GM13977 (cell line): Measurements from ENCODE around the gene PPP2R2D.

ENCODE experiments used
- DNase-seq: peaks from one replicate; pipeline ENCODE4 v3.0.0; 2012; ENCODE audit warnings: low spot score
- in situ Hi-C: fragments of 300-500 bp; cut with MboI; formaldehyde crosslinking; loops from one replicate; pipeline ENCODE4 v1.12.0; 2022; ENCODE audit warnings: low sequenced_read_pairs, low pct_unique_long_range_greater_than_20kb, mixed read lengths, inconsistent platforms; ENCODE audit not compliant: unreplicated experiment
- TF ChIP-seq, protein P1 (sequence below): IDR thresholded peaks from 2 replicates; pipeline ENCODE4 v1.5.1; 2012; ENCODE audit warnings: mild to moderate bottlenecking, control low read depth; ENCODE audit not compliant: insufficient read depth; ENCODE audit errors: extremely low read depth, missing control alignments

The PPP2R2D gene

DNA sequence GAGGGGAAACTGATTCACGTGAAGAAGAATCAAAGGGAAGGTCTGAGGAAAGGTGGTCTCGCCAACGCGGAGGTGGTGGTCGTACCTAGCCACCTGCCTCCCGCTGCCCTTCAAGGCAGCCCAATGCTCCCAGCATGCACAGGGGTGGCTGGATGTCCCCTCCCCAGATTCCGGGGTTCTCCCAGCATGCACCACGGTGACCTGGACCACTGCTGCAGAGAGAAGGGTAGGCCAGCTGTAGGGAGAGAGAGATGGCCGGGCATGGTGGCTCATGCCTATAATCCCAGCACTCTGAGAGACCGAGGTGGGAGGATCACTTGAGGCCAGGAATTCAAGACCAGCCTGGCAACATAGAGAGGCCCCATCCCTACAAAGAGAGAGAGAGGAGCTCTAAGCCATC is 32.4 kb upstream of the PPP2R2D start:
- TF ChIP-seq, protein P1, sequence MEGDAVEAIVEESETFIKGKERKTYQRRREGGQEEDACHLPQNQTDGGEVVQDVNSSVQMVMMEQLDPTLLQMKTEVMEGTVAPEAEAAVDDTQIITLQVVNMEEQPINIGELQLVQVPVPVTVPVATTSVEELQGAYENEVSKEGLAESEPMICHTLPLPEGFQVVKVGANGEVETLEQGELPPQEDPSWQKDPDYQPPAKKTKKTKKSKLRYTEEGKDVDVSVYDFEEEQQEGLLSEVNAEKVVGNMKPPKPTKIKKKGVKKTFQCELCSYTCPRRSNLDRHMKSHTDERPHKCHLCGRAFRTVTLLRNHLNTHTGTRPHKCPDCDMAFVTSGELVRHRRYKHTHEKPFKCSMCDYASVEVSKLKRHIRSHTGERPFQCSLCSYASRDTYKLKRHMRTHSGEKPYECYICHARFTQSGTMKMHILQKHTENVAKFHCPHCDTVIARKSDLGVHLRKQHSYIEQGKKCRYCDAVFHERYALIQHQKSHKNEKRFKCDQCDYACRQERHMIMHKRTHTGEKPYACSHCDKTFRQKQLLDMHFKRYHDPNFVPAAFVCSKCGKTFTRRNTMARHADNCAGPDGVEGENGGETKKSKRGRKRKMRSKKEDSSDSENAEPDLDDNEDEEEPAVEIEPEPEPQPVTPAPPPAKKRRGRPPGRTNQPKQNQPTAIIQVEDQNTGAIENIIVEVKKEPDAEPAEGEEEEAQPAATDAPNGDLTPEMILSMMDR = no peak
- in situ Hi-C loops = no loop called here
- no peak for DNase-seq

DNA sequence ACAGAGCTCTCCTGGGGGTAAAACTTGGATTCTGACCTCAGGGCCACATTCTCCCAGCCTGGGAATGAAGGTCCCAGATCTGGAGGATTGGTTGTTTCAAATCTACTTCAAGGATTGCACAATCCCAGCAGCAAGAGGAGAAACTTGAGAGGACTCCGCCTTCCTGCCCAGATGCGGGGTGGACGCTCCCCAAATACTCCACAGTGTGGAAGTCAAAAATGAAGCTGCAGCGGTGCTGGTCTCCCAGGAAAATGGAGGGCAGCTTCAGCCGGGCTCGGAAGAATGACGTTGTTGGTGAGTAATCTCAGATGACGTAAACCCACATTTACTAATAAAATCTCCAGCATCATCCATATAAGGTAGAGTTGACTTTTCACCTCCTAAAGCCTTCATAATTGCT is 31.5 kb upstream of the PPP2R2D start:
- in situ Hi-C loops = no loop called here
- DNase-seq = no peak
- TF ChIP-seq, protein P1 = no peak

DNA sequence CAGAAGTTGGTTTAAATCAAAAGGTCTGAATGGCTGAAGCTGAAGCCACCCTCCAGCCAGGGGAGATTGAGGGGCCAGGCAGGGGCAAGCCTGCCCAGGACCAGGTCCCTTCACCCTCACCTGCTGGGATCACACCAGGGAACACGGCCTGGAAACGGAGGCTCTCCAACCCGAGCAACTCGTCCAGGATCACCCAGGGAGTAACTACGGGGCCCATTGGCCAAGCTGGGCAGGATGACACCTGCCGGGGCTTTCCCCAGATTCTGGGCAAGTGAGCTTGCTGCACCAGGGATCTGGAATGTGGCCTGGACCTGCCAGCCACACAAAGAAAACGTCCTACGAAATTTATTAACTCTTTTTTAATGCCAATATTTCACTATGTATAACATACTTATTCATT is 30.4 kb upstream of the PPP2R2D start:
- DNase-seq = no peak
- TF ChIP-seq, protein P1 = no peak
- in situ Hi-C loops = no loop called here

DNA sequence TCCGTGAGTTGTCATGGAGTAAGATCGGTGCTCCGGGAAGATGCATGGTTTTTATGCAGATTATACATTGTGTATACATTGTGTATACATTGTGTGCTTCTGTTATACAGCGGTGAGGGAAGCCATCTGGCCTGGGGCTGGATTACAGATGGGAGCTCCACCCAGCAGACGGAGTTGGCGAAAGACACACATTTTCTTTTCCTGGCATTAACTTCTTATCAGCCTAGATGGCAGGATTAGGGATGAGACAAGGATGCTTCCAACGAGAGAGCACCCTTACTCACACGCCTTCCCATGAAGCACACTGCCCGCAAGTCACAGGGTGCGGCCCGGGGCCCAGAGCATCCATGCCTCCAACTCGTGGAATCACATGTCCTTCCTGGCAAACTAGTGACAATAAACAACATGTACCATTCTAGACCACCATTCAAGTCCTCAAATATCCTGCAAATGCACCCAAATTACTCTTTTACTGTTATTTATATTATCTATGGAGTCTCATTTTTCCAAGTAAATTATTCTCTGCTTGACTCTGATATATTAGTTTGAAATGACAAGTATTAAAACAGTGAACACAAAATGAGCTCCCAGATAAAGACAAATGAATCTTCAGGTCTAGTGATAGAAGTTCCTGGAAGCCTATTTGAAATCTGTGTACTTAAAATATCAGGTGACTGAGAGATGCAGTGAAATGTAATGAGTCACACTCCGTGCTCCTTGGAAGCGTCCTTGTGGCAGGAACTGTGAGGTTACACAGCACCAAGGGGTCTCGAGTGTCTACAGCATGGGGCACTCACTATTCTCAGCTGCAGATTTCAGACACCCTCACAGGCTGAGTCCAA is 29.8 kb upstream of the PPP2R2D start:
- DNase-seq = no peak
- in situ Hi-C loops = no loop called here
- TF ChIP-seq, protein P1 = no peak

DNA sequence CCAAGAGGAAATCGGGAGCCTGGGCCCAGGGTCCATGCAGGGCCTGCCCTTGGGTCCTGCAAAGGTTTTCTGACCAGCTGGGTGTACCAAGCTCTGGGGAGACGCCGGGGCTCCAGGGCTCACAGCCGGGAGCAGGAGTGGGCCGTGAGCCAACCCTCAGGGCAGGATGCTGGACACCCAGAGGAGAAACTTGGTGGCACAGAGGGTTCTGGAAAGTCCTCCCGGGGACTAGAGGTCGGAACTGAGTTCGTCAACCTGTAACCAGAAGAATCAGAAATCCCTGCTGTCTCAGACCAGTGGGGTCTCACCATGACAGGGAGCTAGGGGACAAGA is 29.2 kb upstream of the PPP2R2D start:
- TF ChIP-seq, protein P1 = no peak
- in situ Hi-C loops = no loop called here

DNA sequence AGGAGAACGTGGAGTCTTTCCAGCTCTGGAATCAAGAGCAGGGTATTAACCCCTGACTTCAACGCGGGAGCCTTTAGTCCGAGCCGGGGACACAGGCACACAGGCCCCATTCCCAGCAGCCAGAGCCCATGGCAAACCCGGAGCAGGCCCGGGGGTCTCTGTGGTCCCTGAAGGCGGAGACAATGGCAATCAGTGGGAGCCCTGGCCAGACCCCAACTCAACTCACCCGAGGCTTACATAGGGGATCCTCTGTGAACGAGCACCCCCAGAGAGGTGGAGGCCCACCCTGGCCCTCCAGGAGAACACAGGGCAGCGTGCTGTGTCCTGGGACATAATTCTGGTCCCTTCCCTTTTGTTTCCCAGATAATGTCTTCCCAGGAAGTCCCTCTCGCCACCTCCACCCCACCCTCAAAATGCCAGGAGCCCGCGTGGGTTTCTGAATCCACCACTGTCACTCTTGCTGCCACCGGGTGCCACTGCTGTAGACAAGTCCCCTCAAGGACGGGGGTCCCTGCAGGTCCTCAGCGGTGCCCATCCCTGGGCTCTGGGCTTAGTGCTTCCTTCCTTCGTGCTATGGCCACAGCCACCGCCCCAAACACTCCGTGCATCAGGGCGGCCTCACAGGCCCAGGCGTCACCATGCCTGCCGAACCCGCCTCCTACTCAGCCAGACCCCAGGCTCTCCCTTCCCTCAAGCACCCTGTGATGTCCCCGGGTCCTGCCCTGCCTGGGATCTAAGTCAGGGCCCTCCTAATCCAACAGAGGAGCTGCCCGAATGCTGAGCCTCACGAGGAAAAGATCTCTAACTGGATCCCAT is 28.6 kb upstream of the PPP2R2D start:
- no peak for DNase-seq
- TF ChIP-seq, protein P1 = no peak
- in situ Hi-C loops = no loop called here

More for the DNA sequence above, 29.2 kb upstream of the PPP2R2D start:
- no peak for DNase-seq
